GM23248 (cell line): Measurements from ENCODE around the gene ARHGEF12.

Experiments used
- EZH2 ChIP-seq: fragments of 200-600 bp; sonication (generic); IDR thresholded peaks from 2 replicates; pipeline ENCODE4 v1.6.1; 2018; ENCODE audit warnings: antibody characterized with exemption, mild to moderate bottlenecking; ENCODE audit not compliant: insufficient read depth, poor library complexity, severe bottlenecking
- EZH2phosphoT487 ChIP-seq: fragments of 200-600 bp; sonication (generic); IDR thresholded peaks from 2 replicates; pipeline ENCODE4 v1.6.1; 2018; ENCODE audit warnings: antibody characterized with exemption, moderate library complexity, mild to moderate bottlenecking, low read depth; ENCODE audit not compliant: insufficient read depth

DNA sequence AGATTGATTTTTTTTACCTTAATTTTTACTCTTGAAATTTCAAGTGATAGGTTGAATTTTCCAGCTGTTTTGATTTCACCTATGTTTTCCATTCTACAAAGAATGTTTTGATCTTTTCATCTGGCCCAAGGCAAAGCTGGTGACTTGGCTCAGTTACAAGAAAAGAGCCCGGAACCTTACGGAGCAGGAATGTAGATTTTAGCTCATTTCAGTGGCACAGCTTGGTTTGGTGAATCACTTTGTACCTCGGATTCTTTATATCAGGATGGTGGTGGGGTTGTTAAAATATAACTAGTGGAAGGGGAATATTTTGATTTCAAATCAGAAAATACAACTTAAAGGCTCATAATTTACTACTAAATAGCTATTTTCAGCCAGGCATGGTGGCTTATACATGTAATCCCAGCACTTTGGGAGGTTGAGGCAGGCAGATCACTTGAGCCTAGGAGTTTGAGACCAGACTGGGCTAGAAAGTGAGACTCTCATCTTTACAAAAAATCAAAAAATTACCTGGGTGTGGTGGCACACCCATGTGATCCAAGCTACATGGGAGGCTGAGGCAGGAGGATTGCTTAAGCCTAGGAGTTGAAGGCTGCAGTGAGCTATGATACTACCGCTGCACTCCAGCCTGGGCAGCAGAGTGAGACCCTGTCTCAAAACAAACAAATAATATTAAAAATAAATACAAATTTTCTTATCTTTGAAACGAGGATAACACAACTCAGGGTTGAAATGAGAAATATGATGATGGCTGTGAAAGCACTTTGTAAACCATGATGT is 166.0 kb downstream of the ARHGEF12 start:
- TF ChIP-seq EZH2 (no peak), EZH2phosphoT487 (no peak)
